Suprapubic skin (tissue), 4 donors: Measurements from ENCODE around the gene LITAF. TPM values are rescaled to one million over a fixed set of nuclear protein-coding genes. Genes with fewer than 3 reads are reported as not detected.

Source experiments
- DNase-seq, 2 donors: peaks; one replicate each; pipeline ENCODE4 v3.0.0-alpha.2; 2019; ENCODE audit warnings: low spot score in 2 of 2
- H3K27ac ChIP-seq: fragments of 200-600 bp; sonication (generic); one replicate; pipeline ENCODE4 v1.5.1; 2019
- H3K27me3 ChIP-seq: fragments of 200-600 bp; sonication (generic); one replicate; pipeline ENCODE4 v1.5.1; 2019
- H3K36me3 ChIP-seq: fragments of 200-600 bp; sonication (generic); one replicate; pipeline ENCODE4 v1.5.1; 2019
- H3K4me1 ChIP-seq: fragments of 200-600 bp; sonication (generic); one replicate; pipeline ENCODE4 v1.5.1; 2019
- H3K4me3 ChIP-seq: fragments of 200-600 bp; sonication (generic); one replicate; pipeline ENCODE4 v1.5.1; 2019; ENCODE audit warnings: mild to moderate bottlenecking
- H3K9me3 ChIP-seq: fragments of 200-600 bp; sonication (generic); one replicate; pipeline ENCODE4 v1.5.1; 2019
- CTCF ChIP-seq, 2 donors: fragments of 200-600 bp in 1 of 2; fragments of 450-650 bp in 1 of 2; sonication (generic) in 1 of 2; IDR thresholded peaks; one replicate each; pipeline ENCODE4 v1.5.1; 2016 to 2019; ENCODE audit warnings: antibody characterized with exemption in 2 of 2, mild to moderate bottlenecking in 1 of 2, moderate library complexity in 1 of 2
- EP300 ChIP-seq: sonication (generic); formaldehyde crosslinking; IDR thresholded peaks from one replicate; pipeline ENCODE4 v1.6.1; 2017; ENCODE audit warnings: antibody characterized with exemption
- POLR2A ChIP-seq, 2 donors: fragments of 450-650 bp; IDR thresholded peaks; one replicate each; pipeline ENCODE4 v1.6.1; 2017; ENCODE audit warnings: antibody characterized with exemption in 2 of 2, mild to moderate bottlenecking in 2 of 2, moderate library complexity in 2 of 2
- POLR2AphosphoS5 ChIP-seq, 3 donors: sonication (generic); formaldehyde crosslinking; IDR thresholded peaks; one replicate each; pipeline ENCODE4 v1.6.1; 2017; ENCODE audit warnings: antibody characterized with exemption in 3 of 3
- WGBS: methylation state at CpG from one replicate; pipeline ENCODE4 v1.1.5; 2018; 5-methylcytosine and 5-hydroxymethylcytosine counted together
- total RNA-seq, 4 donors: library from RNA; depleted of rRNA; stranded (reverse); fragments of >200 nt; gene quantifications; one replicate each; pipeline ENCODE4 v1.1.0, GENCODE V29; 2016

The LITAF gene
- total RNA-seq, 4 donors from 2014 or later = 48.8 to 82.2 (median 72.8) TPM

GRCh38 chr16:11557801-11558200 lies 28.9 kb downstream of the LITAF start:
- Histone ChIP-seq H3K27ac (peak overlapping the region; percentile 79), H3K4me1 (peaks cover 45% of the 10 kb centered on the region), H3K27me3 (no peaks in the 10 kb centered on the region), H3K9me3 (peaks cover 7% of the 10 kb centered on the region), H3K36me3 (peaks cover 38% of the 10 kb centered on the region), H3K4me3 (no peak overlapping the region)
- WGBS = 43% methylated on average over 1 of the region's 6 CpGs
- DNase-seq = no peak
- TF ChIP-seq EP300 (no peak), CTCF (IDR thresholded peaks at IDR 0.05) (no peak), POLR2AphosphoS5 (IDR thresholded peaks at IDR 0.05) (no peak), POLR2A (IDR thresholded peaks at IDR 0.05) (no peak)

- H3K9me3 ChIP-seq = peaks cover 7% of the 10 kb centered on the region
- 75% methylated on average over 9 of the region's 9 CpGs for WGBS
- H3K36me3 ChIP-seq = peaks cover 43% of the 10 kb centered on the region
- H3K27me3 ChIP-seq = no peaks in the 10 kb centered on the region
- no peak for DNase-seq
- H3K4me3 ChIP-seq = no peak overlapping the region
- TF ChIP-seq POLR2AphosphoS5 (IDR thresholded peaks at IDR 0.05) = no peak
- peaks cover 46% of the 10 kb centered on the region for H3K4me1 ChIP-seq
- H3K27ac ChIP-seq = peak overlapping the region; percentile 79
Observed at GRCh38 chr16:11556945-11557720, 29.6 kb downstream of the LITAF start.

GRCh38 chr16:11556214-11556819 lies 30.4 kb downstream of the LITAF start:
- Histone ChIP-seq H3K27ac (no peak overlapping the region), H3K4me1 (peaks cover 42% of the 10 kb centered on the region), H3K4me3 (no peak overlapping the region), H3K27me3 (no peaks in the 10 kb centered on the region), H3K9me3 (peaks cover 7% of the 10 kb centered on the region), H3K36me3 (peaks cover 46% of the 10 kb centered on the region)
- 97% methylated on average over 13 of the region's 13 CpGs for WGBS
- no peak for DNase-seq
- TF ChIP-seq POLR2A (IDR thresholded peaks at IDR 0.05) (no peak), CTCF (IDR thresholded peaks at IDR 0.05) (no peak), POLR2AphosphoS5 (IDR thresholded peaks at IDR 0.05) (no peak), EP300 (no peak)

GRCh38 chr16:11554053-11554452 lies 32.7 kb downstream of the LITAF start:
- Histone ChIP-seq H3K4me3 (no peak overlapping the region), H3K4me1 (peaks cover 35% of the 10 kb centered on the region), H3K27me3 (no peaks in the 10 kb centered on the region), H3K36me3 (peaks cover 63% of the 10 kb centered on the region), H3K27ac (no peak overlapping the region), H3K9me3 (peaks cover 7% of the 10 kb centered on the region)
- WGBS = 94% methylated on average over 6 of the region's 6 CpGs
- no peak for DNase-seq
- TF ChIP-seq POLR2A (IDR thresholded peaks at IDR 0.05) = no peak
- TF ChIP-seq CTCF (IDR thresholded peaks at IDR 0.05) = no peak
- no peak for TF ChIP-seq POLR2AphosphoS5 (IDR thresholded peaks at IDR 0.05)
- TF ChIP-seq EP300 = no peak

- Histone ChIP-seq H3K4me3 (no peak overlapping the region), H3K27ac (no peak overlapping the region), H3K36me3 (peaks cover 67% of the 10 kb centered on the region), H3K4me1 (peaks cover 31% of the 10 kb centered on the region), H3K9me3 (peaks cover 7% of the 10 kb centered on the region), H3K27me3 (no peaks in the 10 kb centered on the region)
- WGBS = 83% methylated on average over 11 of the region's 11 CpGs
- DNase-seq = no peak
- no peak for TF ChIP-seq EP300
- no peak for TF ChIP-seq POLR2A (IDR thresholded peaks at IDR 0.05)
- no peak for TF ChIP-seq POLR2AphosphoS5 (IDR thresholded peaks at IDR 0.05)
- no peak for TF ChIP-seq CTCF (IDR thresholded peaks at IDR 0.05)
Observed at GRCh38 chr16:11553371-11553770, 33.3 kb downstream of the LITAF start.
